Fibroblast of pulmonary artery (primary cell): Measurements from ENCODE around the gene SERINC2.
A peak's percentile ranks its signal among the peaks of the same experiment; 100 is the strongest.

Source experiments
- DNase-seq: peaks from one replicate; pipeline ENCODE4 v3.0.0-alpha.2; 2010; ENCODE audit warnings: low read depth
- H3K4me3 ChIP-seq: replicated peaks from 2 replicates; pipeline ENCODE4 v1.5.1; 2011; ENCODE audit warnings: low read depth, mild to moderate bottlenecking, control low read depth, low read length, moderate library complexity
- TF ChIP-seq, protein P1 (sequence below): IDR thresholded peaks from 2 replicates; pipeline ENCODE4 v1.5.1; 2011; ENCODE audit warnings: mild to moderate bottlenecking, control low read depth, low read length, inconsistent platforms; ENCODE audit errors: missing control alignments

SERINC2 gene

DNA sequence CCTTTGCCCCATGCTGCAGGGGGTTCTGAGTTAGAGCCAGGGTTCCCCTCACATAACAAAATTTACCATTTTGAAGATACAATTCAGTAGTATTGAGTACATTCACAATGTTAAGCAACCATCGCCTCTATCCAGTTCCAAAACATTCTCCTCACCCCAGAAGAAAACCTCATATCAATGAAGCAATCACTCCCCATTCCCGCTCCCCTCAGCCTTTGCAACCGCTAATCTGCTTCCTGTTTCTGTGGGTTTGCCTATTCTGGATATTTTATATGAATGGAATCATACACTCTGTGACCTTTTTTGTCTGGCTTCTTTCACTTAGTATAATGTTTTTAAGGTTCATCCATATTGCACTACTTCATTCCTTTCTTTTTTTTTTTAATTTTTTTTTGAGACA is 32.9 kb downstream of the SERINC2 start:
- TF ChIP-seq, protein P1, sequence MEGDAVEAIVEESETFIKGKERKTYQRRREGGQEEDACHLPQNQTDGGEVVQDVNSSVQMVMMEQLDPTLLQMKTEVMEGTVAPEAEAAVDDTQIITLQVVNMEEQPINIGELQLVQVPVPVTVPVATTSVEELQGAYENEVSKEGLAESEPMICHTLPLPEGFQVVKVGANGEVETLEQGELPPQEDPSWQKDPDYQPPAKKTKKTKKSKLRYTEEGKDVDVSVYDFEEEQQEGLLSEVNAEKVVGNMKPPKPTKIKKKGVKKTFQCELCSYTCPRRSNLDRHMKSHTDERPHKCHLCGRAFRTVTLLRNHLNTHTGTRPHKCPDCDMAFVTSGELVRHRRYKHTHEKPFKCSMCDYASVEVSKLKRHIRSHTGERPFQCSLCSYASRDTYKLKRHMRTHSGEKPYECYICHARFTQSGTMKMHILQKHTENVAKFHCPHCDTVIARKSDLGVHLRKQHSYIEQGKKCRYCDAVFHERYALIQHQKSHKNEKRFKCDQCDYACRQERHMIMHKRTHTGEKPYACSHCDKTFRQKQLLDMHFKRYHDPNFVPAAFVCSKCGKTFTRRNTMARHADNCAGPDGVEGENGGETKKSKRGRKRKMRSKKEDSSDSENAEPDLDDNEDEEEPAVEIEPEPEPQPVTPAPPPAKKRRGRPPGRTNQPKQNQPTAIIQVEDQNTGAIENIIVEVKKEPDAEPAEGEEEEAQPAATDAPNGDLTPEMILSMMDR = no peak
- no peak overlapping the region for H3K4me3 ChIP-seq
- DNase-seq = no peak

DNA sequence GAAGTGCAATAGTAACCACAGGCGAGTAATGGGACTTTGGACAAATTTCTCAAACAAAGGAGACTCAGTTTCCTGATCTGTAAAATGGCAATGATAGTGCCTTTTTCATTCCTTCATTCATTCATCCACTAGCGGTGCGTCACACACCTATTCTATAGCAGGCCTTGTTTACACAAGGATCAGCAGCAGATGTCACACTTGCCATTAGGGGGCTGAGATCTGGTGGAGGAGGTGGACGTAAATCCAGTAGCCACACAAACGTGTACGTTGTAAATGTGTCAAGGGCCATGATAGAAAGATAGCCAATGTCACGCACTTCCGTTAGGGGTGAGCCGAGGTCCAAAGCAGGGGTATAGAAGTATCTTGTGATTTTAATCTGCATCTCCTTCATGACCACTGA is 34.2 kb downstream of the SERINC2 start:
- DNase-seq = no peak
- TF ChIP-seq, protein P1 = no peak
- H3K4me3 ChIP-seq = no peak overlapping the region

DNA sequence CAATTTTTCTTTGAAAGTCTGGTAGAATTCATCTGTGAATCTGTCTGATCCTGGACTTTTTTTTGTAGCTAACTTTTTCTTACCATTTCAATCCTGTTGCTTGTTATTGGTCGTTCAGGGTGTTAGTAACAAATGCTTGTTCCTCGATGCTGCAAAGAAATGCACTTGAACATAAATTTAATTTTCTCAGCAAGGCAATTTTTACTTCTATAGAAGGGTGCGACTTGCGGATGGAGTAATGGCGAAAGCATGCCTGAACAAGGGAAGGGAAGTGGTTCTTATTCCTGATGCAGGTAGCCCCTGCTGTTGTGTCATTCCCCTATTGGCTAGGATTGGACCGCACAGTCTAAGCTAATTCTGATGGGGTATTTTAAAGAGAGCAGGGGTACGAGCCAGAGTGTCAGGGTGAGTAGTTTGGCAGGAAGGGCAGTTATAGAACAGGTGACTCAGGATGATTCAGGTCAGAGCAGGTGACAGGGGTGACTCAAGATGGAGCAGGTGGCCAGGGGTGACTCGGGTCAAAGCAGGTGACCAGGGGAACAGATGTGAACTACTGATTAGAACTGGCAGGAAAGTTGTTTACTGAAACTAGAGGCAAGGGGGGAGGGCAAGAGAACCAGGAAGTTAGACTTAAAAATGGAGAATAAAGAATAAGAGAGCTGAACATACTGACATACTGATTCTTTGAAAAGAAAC is 40.5 kb downstream of the SERINC2 start:
- H3K4me3 ChIP-seq = no peak overlapping the region
- no peak for DNase-seq
- TF ChIP-seq, protein P1 = no peak

DNA sequence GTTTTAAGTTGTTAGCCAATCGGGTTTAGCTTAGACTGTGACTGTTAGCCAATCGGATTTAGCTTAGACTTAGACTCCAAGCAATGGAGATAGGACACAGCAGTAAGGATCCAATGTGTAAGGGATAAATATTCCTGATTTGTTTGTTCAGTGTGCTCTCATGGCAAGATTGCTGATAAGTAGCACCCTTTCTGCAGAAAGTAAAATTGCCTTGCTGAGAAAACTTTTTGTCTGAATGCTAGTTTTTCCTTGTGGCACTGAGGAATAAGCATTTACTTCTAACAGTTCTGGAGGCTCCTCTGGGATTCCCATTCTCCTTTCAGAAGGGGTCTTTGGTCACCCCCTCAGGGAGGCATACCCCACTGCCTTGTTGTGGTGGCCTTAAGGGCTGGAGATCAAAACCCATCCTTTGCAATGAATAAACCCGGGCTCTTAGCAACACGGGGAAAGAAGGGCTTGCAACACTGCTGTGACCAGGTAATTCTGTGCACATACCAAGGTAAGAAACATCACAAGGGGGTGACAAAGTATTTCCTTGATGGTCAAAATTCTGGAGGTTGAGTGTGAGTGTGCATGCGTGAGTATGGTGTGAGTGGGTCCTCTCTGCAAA is 45.4 kb downstream of the SERINC2 start:
- no peak for DNase-seq
- TF ChIP-seq, protein P1 = no peak
- no peak overlapping the region for H3K4me3 ChIP-seq

DNA sequence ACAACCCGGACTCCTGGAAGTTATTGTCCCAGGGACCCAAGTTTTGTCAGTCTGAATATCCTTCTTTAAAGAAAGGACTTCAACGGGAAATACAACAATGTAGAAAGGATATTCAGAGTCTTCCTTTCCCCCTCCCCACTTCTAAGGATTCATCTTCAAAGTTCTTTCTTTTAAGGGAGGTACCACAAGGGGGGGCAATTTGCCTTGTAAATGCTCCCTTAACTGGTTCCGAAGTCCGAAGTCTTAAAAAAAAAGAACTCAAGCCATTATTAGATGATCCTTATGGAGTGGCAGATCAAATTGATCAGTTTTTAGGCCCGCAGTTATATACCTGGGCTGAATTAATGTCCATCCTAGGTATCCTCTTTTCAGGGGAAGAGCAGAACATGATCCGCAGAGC is 47.0 kb downstream of the SERINC2 start:
- peak; percentile 42 for DNase-seq
- TF ChIP-seq, protein P1 = peak; percentile 16
- no peak overlapping the region for H3K4me3 ChIP-seq

DNA sequence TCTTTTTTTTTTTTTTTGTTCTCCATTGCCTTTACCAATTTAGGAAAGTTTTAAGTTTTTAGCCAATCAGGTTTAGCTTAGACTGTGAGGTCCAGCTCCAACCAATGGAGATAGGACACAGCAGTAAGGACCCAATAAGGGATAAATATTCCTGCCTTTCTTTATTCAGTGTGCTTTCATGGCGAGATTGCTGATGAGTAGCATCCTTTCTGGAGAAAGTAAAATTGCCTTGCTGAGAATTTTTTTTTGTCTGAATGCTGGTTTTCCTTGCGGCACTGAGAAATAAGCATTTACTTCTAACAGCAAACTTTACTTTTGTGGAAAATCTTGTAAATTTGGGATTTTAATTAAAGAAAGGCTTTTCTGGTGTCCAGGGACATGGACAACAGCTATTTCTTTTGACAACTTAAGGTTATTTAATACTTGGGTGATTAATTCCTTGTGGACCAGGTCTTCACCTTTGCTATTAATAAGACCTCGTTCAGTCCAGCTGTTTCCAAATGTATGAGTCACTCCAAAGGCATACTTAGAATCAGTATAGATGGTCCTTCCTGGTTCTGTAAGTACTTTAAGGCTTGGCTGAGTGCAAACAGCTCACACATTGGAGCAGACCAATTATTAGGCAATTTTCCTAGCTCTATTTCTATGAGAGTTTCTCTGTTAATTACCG is 54.1 kb downstream of the SERINC2 start:
- no peak overlapping the region for H3K4me3 ChIP-seq
- DNase-seq = no peak
- TF ChIP-seq, protein P1 = no peak
